A549 (cell line): ENCODE measurements around the gene AHSG.

ENCODE experiments used
- JUN ChIP-seq, 2 experiments: fragments of >200 bp; sonication (Bioruptor Twin); formaldehyde crosslinking; IDR thresholded peaks; 2 replicates in 1 of 2; 3 replicates in 1 of 2; pipeline ENCODE4 v1.6.1; 2016 to 2017
- NR3C1 ChIP-seq: fragments of >200 bp; sonication (Bioruptor Twin); formaldehyde crosslinking; IDR thresholded peaks from 3 replicates; pipeline ENCODE4 v1.6.1; 2017
- POLR2A ChIP-seq: IDR thresholded peaks from 2 replicates; pipeline ENCODE4 v1.6.1; 2012; ENCODE audit warnings: mild to moderate bottlenecking, low read length
- ZC3H11A ChIP-seq: fragments of 450-650 bp; IDR thresholded peaks from 2 replicates; pipeline ENCODE4 v1.6.1; 2014; ENCODE audit warnings: antibody characterized with exemption, mild to moderate bottlenecking
- TF ChIP-seq, protein P1 (sequence below): fragments of >200 bp; sonication (Bioruptor Twin); formaldehyde crosslinking; IDR thresholded peaks from 3 replicates; pipeline ENCODE4 v1.5.1; 2016
- TF ChIP-seq, protein P2 (sequence below): IDR thresholded peaks from 2 replicates; pipeline ENCODE4 v1.6.1; 2012
- TF ChIP-seq, protein P3 (sequence below): fragments of >200 bp; sonication (Bioruptor Twin); formaldehyde crosslinking; IDR thresholded peaks from 3 replicates; pipeline ENCODE4 v1.6.1; 2016
- TF ChIP-seq, protein P4 (sequence below): IDR thresholded peaks from 2 replicates; pipeline ENCODE4 v1.6.1; 2012
- TF ChIP-seq, protein P5 (sequence below): fragments of 450-650 bp; IDR thresholded peaks from 2 replicates; pipeline ENCODE4 v1.6.1; 2014; ENCODE audit warnings: antibody characterized with exemption

DNA sequence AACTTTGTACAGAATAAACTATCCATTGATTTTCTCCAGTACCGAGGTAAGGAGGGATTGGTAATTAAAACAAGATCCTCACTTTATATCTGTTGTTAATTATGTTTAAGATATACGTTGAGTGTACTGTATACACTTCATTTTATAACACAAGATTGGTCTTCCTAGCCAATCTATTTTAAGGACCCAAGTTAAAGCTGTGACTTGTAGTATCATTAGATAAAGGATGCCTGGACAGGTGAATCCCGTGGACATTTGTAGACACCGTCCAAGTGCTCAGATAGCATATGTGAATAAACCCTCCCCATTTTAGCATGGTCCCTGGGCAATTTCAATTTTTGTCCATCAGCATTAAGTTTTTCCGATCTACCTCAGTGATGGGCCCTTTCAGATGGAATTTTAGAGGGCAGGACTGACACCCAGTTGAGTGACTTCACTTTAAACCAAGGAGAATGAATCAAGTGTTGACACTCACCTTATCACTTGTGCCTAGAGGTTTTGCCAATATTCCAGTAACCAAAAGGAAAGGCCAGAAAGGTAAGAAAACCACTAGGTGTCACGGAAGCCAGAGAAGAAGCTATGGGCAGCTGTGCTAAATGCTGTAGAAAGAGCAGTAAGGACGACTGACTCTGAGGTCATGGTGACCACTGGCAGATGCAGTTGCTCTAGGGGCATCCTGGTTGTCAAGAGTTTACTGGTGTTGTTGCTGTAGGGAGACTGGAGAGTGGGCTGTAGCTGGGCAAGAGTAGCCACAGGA lies 9.2 kb downstream of the AHSG start:
- TF ChIP-seq, protein P1, sequence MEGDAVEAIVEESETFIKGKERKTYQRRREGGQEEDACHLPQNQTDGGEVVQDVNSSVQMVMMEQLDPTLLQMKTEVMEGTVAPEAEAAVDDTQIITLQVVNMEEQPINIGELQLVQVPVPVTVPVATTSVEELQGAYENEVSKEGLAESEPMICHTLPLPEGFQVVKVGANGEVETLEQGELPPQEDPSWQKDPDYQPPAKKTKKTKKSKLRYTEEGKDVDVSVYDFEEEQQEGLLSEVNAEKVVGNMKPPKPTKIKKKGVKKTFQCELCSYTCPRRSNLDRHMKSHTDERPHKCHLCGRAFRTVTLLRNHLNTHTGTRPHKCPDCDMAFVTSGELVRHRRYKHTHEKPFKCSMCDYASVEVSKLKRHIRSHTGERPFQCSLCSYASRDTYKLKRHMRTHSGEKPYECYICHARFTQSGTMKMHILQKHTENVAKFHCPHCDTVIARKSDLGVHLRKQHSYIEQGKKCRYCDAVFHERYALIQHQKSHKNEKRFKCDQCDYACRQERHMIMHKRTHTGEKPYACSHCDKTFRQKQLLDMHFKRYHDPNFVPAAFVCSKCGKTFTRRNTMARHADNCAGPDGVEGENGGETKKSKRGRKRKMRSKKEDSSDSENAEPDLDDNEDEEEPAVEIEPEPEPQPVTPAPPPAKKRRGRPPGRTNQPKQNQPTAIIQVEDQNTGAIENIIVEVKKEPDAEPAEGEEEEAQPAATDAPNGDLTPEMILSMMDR = no peak
- TF ChIP-seq NR3C1 (no peak), JUN (IDR thresholded peaks at IDR 0.05) (no peak), POLR2A (no peak), ZC3H11A (no peak)
- TF ChIP-seq, protein P2, sequence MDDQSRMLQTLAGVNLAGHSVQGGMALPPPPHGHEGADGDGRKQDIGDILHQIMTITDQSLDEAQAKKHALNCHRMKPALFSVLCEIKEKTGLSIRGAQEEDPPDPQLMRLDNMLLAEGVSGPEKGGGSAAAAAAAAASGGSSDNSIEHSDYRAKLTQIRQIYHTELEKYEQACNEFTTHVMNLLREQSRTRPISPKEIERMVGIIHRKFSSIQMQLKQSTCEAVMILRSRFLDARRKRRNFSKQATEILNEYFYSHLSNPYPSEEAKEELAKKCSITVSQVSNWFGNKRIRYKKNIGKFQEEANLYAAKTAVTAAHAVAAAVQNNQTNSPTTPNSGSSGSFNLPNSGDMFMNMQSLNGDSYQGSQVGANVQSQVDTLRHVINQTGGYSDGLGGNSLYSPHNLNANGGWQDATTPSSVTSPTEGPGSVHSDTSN = no peak
- TF ChIP-seq, protein P3, sequence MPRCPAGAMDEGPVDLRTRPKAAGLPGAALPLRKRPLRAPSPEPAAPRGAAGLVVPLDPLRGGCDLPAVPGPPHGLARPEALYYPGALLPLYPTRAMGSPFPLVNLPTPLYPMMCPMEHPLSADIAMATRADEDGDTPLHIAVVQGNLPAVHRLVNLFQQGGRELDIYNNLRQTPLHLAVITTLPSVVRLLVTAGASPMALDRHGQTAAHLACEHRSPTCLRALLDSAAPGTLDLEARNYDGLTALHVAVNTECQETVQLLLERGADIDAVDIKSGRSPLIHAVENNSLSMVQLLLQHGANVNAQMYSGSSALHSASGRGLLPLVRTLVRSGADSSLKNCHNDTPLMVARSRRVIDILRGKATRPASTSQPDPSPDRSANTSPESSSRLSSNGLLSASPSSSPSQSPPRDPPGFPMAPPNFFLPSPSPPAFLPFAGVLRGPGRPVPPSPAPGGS = no peak
- TF ChIP-seq, protein P4, sequence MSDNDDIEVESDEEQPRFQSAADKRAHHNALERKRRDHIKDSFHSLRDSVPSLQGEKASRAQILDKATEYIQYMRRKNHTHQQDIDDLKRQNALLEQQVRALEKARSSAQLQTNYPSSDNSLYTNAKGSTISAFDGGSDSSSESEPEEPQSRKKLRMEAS = no peak
- TF ChIP-seq, protein P5, sequence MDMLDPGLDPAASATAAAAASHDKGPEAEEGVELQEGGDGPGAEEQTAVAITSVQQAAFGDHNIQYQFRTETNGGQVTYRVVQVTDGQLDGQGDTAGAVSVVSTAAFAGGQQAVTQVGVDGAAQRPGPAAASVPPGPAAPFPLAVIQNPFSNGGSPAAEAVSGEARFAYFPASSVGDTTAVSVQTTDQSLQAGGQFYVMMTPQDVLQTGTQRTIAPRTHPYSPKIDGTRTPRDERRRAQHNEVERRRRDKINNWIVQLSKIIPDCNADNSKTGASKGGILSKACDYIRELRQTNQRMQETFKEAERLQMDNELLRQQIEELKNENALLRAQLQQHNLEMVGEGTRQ = no peak
